GM21825 (cell line): ENCODE data around the gene CTSA.
A peak's percentile ranks its signal among the peaks of the same experiment; 100 is the strongest.

Experiments used
- ATAC-seq: cut with Tn5 transposase; IDR thresholded peaks from one replicate; pipeline ENCODE4 v1.9.1; 2021; ENCODE audit warnings: mild to moderate bottlenecking, moderate library complexity; ENCODE audit not compliant: unreplicated experiment

Gene CTSA

GRCh38 chr20:45934586-45935415 lies 43.7 kb downstream of the CTSA start, which contains the start of gene PCIF1:
TSS of gene PCIF1 (plus strand) at chr20:45934683. CDS start at chr20:45939000, 4,317 bp downstream.
- peak; percentile 65 for ATAC-seq

GRCh38 chr20:45935416-45936046 lies 44.4 kb downstream of the CTSA start:
- peak; percentile 7 for ATAC-seq

- no peak for ATAC-seq
These were observed 46.6 kb downstream of the CTSA start for GRCh38 chr20:45937765-45938164.

GRCh38 chr20:45938727-45939438 lies 47.7 kb downstream of the CTSA start:
- no peak for ATAC-seq

- ATAC-seq, result no peak
These were observed 48.9 kb downstream of the CTSA start for GRCh38 chr20:45940053-45940452.

- ATAC-seq, result no peak
These were observed 49.3 kb downstream of the CTSA start for GRCh38 chr20:45940469-45940868.

GRCh38 chr20:45943613-45944012 lies 52.5 kb downstream of the CTSA start:
- no peak for ATAC-seq

GRCh38 chr20:45944151-45944964 lies 53.2 kb downstream of the CTSA start:
- no peak for ATAC-seq

GRCh38 chr20:45944965-45945677 lies 54.0 kb downstream of the CTSA start:
- ATAC-seq, result no peak

- ATAC-seq, result no peak
These were observed 54.6 kb downstream of the CTSA start for GRCh38 chr20:45945678-45946148.

- no peak for ATAC-seq
These were observed 55.2 kb downstream of the CTSA start for GRCh38 chr20:45946149-45946970.

GRCh38 chr20:45947110-45947866 lies 56.2 kb downstream of the CTSA start:
- no peak for ATAC-seq

GRCh38 chr20:45948261-45948733 lies 57.2 kb downstream of the CTSA start:
- no peak for ATAC-seq
